Fibroblast of pulmonary artery (primary cell): ENCODE results near the gene SFRP4.

ENCODE experiments used
- DNase-seq: peaks from one replicate; pipeline ENCODE4 v3.0.0-alpha.2; 2010; ENCODE audit warnings: low read depth
- H3K4me3 ChIP-seq: replicated peaks from 2 replicates; pipeline ENCODE4 v1.5.1; 2011; ENCODE audit warnings: low read depth, mild to moderate bottlenecking, control low read depth, low read length, moderate library complexity
- TF ChIP-seq, protein P1 (sequence below): IDR thresholded peaks from 2 replicates; pipeline ENCODE4 v1.5.1; 2011; ENCODE audit warnings: mild to moderate bottlenecking, control low read depth, low read length, inconsistent platforms; ENCODE audit errors: missing control alignments

SFRP4 gene

DNA sequence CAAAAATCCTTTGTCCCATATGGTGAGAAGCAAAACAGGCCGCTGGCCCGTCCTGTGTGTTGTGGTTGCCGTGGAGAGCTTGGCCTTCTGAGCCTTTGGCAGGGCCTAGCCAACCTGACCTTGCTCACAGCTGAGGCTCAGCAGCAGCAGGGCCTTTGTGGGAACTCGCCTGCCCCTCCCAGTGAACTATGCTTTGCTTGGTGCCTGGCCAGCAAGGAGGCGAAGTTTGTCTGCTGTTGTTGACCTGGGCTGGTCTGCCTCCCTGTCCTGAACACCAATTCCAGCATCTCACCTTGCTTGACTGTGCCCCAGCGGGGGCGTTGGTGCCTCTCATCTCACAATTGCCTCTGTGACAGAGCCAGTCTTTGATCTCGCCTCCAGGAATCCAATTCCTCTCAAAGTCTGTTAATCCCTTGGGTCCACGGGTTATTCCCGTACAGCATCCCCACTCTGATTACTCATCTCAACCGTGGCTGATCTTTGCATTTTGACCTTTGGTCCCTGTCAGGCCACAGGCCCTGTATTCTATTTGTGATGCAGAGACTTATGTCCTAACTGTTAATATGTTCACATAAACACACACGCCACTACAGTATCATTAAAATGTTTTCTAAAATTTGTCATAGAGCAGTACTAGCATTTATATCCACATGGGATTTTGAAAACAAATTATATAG, 26.5 kb upstream of the SFRP4 start:
- DNase-seq = peak; percentile 42
- no peak overlapping the region for H3K4me3 ChIP-seq
- TF ChIP-seq, protein P1, sequence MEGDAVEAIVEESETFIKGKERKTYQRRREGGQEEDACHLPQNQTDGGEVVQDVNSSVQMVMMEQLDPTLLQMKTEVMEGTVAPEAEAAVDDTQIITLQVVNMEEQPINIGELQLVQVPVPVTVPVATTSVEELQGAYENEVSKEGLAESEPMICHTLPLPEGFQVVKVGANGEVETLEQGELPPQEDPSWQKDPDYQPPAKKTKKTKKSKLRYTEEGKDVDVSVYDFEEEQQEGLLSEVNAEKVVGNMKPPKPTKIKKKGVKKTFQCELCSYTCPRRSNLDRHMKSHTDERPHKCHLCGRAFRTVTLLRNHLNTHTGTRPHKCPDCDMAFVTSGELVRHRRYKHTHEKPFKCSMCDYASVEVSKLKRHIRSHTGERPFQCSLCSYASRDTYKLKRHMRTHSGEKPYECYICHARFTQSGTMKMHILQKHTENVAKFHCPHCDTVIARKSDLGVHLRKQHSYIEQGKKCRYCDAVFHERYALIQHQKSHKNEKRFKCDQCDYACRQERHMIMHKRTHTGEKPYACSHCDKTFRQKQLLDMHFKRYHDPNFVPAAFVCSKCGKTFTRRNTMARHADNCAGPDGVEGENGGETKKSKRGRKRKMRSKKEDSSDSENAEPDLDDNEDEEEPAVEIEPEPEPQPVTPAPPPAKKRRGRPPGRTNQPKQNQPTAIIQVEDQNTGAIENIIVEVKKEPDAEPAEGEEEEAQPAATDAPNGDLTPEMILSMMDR = no peak

DNA sequence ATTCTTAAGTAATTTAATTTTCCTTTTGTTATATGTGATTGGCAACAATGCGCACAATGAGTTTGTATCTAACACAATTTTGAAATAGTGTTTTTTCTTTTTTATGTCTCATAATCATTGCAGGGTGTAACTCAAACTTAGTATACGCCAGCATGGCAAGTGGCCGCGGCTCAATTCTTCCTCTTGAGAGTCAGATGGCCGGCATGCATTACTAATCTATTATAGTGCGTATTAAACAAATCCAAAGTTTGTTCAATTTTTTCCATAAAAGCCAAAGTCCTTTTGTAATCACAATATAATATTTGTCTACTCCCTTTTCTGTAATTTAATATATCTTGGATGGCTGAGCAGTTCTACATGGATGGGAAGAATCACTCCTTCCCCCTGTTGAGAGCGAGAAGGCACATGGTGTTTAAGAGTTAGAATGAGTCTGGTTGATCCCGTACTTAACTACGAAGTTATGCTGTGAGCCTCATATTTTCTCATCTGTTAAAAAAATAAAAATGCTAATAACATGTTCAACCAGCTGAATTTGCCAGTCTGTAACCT, 16.5 kb upstream of the SFRP4 start:
- TF ChIP-seq, protein P1 = no peak
- no peak for DNase-seq
- H3K4me3 ChIP-seq = no peak overlapping the region

DNA sequence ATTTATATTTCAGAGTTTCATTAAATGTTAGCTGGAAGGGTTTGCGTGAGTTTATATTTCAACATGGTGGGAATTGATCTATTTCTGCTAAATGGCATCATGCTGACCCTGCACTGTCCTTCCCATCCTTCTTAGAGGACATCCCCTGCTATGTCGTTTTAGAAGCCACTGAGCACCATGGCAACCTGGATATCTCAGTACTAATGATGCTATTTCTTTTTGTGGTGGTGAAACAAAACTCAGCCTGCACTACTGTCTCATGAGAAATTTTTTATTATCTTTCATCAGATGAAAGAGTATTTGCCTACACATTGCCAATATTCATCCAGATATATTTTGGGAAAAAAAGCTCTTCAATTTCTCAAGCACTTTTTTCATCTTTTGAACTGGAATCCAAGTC, 15.9 kb upstream of the SFRP4 start:
- TF ChIP-seq, protein P1 = no peak
- DNase-seq = no peak
- no peak overlapping the region for H3K4me3 ChIP-seq

DNA sequence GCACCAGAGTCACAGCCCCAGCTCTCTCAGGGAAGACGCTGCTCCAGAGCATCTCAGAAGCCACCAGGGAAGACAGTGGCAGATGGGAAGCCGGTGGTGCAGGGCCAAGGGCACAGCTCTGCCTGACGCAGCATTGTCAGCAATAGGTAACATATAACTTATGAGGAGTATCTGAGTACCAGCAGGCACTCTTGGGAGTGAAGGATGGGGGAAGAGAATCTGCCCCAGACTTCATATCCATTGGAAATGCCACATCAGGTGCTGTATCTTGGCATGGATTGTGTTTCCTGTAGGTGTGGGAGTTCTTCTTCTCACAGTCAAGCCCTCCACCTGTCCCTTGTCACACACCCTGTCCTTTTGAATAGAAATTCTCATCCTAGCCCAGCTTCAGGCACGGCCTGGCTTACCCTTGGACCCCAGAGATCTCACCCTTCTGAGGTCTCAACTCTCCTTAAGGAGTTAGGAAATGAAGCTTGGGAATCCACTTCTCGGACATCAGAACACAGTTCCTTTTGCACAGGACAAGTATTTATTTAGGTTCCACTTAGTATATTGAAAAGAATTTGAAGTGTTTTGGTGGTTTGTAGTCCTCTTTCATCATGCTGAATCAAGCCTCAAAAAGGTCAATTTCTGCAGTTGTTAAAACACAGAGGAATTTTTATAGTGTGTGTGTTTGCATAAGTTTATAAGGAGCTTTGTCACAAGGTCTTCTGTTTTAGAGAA, 13.8 kb upstream of the SFRP4 start:
- DNase-seq = no peak
- TF ChIP-seq, protein P1 = no peak
- H3K4me3 ChIP-seq = no peak overlapping the region

DNA sequence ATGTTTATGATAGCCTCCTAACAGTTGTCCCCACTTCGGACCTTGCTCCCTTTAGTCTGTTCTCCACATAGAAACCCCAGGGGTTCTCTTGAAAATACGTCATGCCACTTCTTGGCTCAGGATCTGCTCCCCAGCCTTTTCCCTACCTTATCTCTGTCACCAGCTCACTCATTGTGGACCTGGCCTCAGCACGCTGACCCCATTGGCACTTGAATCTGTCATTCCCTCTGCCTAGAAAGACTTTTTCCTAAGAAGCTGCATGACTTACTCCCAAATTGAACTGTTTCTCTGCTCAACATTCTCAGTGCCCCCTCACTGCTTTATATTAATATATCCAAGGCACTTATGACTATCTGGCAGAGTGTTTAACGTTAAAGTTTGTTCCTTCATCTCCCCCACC, 12.3 kb upstream of the SFRP4 start:
- no peak for DNase-seq
- TF ChIP-seq, protein P1 = no peak
- no peak overlapping the region for H3K4me3 ChIP-seq

DNA sequence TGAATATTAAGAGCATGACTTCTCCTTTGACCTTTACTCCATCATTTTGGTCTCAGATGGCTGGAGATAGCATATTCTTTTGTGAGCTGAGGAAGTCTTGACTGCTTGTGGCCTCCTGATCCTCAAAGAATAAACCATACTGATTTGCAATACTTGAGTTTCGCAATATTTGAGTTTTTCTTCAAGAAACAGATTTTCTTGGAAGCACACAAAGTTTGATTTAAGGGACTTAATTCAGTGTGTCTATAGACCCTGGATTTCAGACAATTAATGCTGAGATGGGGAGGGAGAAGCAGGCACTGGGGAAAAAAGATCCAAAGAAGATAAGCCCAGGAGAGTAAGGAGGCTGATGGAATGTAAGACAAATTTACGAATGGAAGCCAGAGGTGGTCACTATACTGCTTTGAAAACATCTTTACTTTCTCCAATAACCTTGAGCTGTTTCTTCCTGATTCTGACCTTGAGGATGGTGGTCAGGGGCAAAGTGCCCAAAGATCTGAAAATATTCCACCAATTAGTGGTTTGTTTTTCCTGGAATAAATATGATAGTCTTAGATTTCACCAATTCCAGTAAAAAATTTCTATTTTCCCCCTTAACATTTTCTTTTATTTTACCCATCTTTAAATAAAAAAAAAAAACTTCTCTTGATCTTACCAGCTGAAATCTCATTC, 11.3 kb upstream of the SFRP4 start:
- TF ChIP-seq, protein P1 = no peak
- no peak overlapping the region for H3K4me3 ChIP-seq
- DNase-seq = peak; percentile 29
